Fibroblast of lung (primary cell): ENCODE measurements around the gene SORD.

Experiments
- CTCF ChIP-seq, 2 donors: IDR thresholded peaks in 1 of 2; conservative IDR thresholded peaks in 1 of 2; 1 replicate in 1 of 2; 2 replicates in 1 of 2; pipeline ENCODE4 v1.5.1; 2011 to 2012; ENCODE audit warnings: low read length in 2 of 2, control low read depth in 1 of 2, inconsistent platforms in 1 of 2, low read depth in 1 of 2, mild to moderate bottlenecking in 1 of 2
- EZH2 ChIP-seq: IDR thresholded peaks from 2 replicates; pipeline ENCODE4 v1.5.1; 2012; ENCODE audit warnings: low read length, control low read depth, mild to moderate bottlenecking; ENCODE audit errors: missing control alignments

- TF ChIP-seq CTCF (conservative IDR thresholded peaks at IDR 0.05 in 1 of 2, IDR thresholded peaks at IDR 0.05 in 1 of 2; ENCODE audit: low read depth in 1 of 2, low read length in 2 of 2) (no peak), EZH2 (peak; percentile 88)
Observed at GRCh38 chr15:45111390-45112142, 88.6 kb downstream of the SORD start.
